Panc1 (cell line): ENCODE measurements around the gene STX2.

Experiments
- POLR2AphosphoS5 ChIP-seq: IDR thresholded peaks from 2 replicates; pipeline ENCODE4 v1.6.1; 2012; ENCODE audit warnings: mild to moderate bottlenecking, low read depth, low read length, moderate library complexity
- SIN3A ChIP-seq: IDR thresholded peaks from 2 replicates; pipeline ENCODE4 v1.6.1; 2012; ENCODE audit warnings: low read depth, mild to moderate bottlenecking, low read length, moderate library complexity, borderline replicate concordance; ENCODE audit not compliant: insufficient read depth
- TF ChIP-seq, protein P1 (sequence below): fragments of 450-650 bp; IDR thresholded peaks from 2 replicates; pipeline ENCODE4 v1.5.1; 2017; ENCODE audit warnings: mild to moderate bottlenecking
- TF ChIP-seq, protein P2 (sequence below), 2 experiments: IDR thresholded peaks; 2 replicates each; pipeline ENCODE4 v1.6.1; 2011 to 2012; ENCODE audit warnings: low read depth in 2 of 2, control low read depth in 1 of 2, low read length in 1 of 2, mild to moderate bottlenecking in 1 of 2, moderate library complexity in 1 of 2; ENCODE audit not compliant: insufficient read depth in 1 of 2

DNA sequence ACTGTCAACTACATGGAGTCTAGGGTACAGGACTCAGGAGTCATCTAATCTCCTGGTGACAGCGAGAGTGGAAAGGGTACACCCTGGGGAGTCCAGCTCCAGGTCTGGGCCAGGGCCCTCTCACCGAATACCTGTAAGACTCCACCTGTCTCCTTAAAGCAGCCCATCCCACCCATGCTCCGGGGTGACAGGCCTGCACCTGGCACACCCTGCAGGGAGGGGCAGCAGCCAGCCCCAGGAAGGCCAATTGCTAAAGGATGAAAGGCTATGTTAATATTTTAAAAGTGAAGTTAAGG, 45.5 kb downstream of the STX2 start:
- TF ChIP-seq, protein P1, sequence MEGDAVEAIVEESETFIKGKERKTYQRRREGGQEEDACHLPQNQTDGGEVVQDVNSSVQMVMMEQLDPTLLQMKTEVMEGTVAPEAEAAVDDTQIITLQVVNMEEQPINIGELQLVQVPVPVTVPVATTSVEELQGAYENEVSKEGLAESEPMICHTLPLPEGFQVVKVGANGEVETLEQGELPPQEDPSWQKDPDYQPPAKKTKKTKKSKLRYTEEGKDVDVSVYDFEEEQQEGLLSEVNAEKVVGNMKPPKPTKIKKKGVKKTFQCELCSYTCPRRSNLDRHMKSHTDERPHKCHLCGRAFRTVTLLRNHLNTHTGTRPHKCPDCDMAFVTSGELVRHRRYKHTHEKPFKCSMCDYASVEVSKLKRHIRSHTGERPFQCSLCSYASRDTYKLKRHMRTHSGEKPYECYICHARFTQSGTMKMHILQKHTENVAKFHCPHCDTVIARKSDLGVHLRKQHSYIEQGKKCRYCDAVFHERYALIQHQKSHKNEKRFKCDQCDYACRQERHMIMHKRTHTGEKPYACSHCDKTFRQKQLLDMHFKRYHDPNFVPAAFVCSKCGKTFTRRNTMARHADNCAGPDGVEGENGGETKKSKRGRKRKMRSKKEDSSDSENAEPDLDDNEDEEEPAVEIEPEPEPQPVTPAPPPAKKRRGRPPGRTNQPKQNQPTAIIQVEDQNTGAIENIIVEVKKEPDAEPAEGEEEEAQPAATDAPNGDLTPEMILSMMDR, result no peak
- TF ChIP-seq SIN3A (no peak), POLR2AphosphoS5 (no peak)
- TF ChIP-seq, protein P2, sequence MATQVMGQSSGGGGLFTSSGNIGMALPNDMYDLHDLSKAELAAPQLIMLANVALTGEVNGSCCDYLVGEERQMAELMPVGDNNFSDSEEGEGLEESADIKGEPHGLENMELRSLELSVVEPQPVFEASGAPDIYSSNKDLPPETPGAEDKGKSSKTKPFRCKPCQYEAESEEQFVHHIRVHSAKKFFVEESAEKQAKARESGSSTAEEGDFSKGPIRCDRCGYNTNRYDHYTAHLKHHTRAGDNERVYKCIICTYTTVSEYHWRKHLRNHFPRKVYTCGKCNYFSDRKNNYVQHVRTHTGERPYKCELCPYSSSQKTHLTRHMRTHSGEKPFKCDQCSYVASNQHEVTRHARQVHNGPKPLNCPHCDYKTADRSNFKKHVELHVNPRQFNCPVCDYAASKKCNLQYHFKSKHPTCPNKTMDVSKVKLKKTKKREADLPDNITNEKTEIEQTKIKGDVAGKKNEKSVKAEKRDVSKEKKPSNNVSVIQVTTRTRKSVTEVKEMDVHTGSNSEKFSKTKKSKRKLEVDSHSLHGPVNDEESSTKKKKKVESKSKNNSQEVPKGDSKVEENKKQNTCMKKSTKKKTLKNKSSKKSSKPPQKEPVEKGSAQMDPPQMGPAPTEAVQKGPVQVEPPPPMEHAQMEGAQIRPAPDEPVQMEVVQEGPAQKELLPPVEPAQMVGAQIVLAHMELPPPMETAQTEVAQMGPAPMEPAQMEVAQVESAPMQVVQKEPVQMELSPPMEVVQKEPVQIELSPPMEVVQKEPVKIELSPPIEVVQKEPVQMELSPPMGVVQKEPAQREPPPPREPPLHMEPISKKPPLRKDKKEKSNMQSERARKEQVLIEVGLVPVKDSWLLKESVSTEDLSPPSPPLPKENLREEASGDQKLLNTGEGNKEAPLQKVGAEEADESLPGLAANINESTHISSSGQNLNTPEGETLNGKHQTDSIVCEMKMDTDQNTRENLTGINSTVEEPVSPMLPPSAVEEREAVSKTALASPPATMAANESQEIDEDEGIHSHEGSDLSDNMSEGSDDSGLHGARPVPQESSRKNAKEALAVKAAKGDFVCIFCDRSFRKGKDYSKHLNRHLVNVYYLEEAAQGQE (IDR thresholded peaks at IDR 0.05; ENCODE audit: insufficient read depth in 1 of 2, low read depth in 2 of 2, low read length in 1 of 2), result no peak
